ENCODE results near the gene SEMA7A.

GRCh38 chr15:74409225-74409624 lies 24.5 kb downstream of the SEMA7A start:
- no peak for TF ChIP-seq CTCF (IDR thresholded peaks at IDR 0.05)
- TF ChIP-seq POLR2A (IDR thresholded peaks at IDR 0.05): no peak

Data from vagina (tissue), 2 donors.